Stimulated activated CD8-positive, alpha-beta memory T cell treated with anti-CD3 and anti-CD28 coated beads, Interleukin-2, amount 100 ng/mL, for 1 hour (primary cell): ENCODE results near the gene GMPR.
"Not testable (repeated sequence)": the region's sequence is repeated elsewhere in the genome, so short reads cannot be mapped to it uniquely, and the experiment has no call there.

Source experiments
- DNase-seq, 2 donors: peaks; one replicate each; pipeline ENCODE4 v3.0.0-alpha.2; 2020; ENCODE audit warnings: low read depth in 2 of 2

The GMPR gene

GRCh38 chr6:16248271-16248853 lies 10.0 kb downstream of the GMPR start:
- no peak for DNase-seq

DNA sequence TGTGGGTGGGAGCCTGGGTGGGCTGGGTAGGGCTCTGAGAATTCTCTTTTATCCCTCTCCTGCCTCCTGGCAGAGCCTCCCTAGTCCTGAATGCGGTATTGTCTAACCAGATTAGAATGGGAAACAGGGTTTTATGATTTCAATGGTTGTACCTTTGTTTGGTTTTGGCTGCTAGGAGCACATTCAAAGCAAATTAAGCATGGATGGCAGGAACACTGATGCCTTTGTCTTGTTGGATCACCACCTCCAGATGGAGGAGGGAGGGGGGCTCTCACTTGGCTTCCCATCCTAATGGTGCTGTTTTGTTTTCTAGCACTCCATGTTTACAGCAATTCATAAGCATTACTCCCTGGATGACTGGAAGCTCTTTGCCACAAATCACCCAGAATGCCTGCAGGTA lies 11.6 kb downstream of the GMPR start:
- DNase-seq, result no peak

GRCh38 chr6:16251706-16252105 lies 13.3 kb downstream of the GMPR start:
- DNase-seq, result no peak

DNA sequence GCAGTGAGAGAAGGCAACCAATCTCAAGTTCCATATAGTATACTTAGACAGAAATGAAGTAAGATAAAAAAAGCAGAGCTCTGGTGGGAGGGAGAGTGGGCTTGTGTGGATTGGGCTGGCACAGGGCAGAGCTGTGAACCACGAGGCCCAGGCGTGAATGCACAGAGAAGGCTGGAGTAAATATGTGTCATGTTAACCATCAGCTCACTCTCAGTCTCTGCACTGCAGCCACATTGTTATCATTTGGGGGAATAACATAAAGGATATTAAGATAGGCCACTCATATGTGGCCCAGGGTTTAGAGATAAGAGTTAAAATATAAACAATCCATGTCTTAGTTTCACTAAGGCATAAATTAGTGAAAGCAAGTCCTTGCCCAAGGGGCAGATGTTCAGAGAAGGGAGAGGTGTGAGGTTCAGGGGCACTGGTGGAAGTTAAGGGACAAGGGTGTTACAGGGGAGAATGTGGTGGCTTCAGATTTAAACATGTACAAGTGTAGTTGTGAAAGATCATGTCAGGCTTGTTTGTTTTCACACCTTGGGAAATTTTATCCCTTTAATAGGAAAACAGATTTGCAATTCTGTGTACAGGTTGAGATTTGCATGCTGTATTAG lies 14.4 kb downstream of the GMPR start:
- DNase-seq, result no peak

DNA sequence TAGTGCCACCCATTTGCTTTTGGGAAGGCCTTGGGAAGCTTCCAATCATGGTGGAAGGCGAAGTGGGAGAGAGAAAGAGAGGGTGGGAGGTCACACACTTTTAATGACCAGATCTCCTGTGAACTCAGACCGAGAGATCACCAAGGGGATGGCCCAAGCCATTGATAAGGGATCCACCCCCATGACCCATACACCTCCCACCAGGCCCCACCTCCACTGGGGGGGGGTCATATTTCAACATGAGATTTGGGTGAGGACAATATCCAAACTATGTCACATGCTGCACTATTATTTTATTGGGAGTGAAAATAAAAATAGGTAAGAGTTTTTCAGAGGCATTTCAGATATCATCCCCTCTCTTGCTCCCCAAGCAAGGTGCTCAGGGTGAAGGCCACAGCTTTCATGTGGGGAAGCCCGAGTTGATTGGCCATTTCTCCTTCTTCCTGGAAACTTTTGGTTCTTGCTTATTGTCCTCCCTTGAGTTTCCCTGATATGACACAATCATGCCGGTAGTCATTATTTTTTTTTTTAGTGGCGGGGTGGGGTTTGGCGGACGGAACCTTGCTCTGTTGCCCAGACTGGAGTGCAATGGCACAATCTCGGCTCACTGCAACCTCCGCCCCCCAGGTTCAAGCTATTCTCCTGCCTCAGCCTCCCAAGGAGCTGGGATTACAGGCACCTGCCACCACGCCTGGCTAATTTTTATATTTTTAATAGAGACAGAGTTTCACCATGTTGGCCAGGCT lies 15.2 kb downstream of the GMPR start:
- no peak for DNase-seq

- no peak for DNase-seq
These were observed 16.1 kb downstream of the GMPR start for GRCh38 chr6:16254535-16254934.

GRCh38 chr6:16256781-16257180 lies 18.4 kb downstream of the GMPR start:
- DNase-seq, result no peak

GRCh38 chr6:16257999-16258708 lies 19.8 kb downstream of the GMPR start:
- DNase-seq, result no peak

GRCh38 chr6:16258709-16259075 lies 20.3 kb downstream of the GMPR start:
- no peak for DNase-seq

DNA sequence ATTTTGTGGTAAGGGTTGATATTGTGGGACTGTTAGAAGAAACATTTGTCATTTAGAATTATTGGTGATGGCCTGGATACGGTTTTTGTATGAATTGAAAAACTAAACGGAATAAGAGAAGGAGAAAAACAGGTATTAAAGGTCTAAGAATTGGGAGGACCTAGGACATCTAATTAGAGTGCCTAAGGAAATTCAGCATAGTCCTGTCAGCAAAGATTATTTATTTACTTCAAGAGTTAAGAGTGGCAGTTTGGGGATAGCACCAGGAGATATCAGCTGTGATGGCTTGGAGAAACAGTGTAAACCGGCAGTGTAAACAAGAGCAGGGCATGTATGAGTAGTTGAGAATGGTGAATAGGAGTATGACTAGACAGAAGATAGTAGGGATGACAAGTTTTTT lies 21.2 kb downstream of the GMPR start:
- DNase-seq, result not testable (repeated sequence)

DNA sequence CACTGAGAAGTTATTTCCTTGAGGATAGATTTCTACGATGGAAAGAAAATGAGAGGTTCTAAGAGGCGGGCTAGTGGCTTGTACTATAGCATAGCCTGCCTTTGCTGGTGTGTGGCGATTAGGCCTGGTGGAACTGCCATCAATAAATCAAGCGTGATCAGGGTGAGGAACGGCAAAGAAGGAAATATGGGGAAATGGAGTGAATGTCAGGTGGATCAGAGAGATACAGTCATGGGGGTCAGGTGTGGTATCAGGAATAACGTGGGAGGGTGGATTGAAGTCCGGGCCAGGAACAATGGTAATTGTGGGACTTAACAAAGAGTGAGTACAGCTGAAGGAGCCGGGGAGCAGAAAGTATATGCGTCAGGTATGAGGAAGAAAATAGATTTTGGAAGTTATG lies 22.2 kb downstream of the GMPR start:
- not testable (repeated sequence) for DNase-seq

DNA sequence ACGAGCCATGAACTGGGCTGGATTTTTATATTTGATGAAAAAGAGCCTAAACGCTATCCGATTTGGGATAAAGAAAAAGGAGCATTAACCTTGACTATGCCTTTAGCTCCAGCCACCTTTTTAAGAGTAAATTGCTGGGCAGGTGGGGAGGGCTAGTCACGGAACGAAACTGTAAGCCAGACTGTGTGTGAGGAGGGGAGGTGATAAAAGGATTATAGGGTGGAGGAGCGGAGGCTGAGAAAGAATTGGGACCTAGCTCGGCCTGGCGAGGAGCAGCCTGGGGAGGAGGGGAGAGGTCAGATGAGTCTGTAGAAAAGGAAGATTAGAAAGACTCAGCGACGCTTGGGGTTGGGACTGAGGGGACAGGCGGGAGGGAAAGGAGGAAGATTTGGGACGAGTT lies 24.4 kb downstream of the GMPR start:
- DNase-seq, result not testable (repeated sequence)

GRCh38 chr6:16263464-16264099 lies 25.2 kb downstream of the GMPR start:
- DNase-seq, result not testable (repeated sequence)

DNA sequence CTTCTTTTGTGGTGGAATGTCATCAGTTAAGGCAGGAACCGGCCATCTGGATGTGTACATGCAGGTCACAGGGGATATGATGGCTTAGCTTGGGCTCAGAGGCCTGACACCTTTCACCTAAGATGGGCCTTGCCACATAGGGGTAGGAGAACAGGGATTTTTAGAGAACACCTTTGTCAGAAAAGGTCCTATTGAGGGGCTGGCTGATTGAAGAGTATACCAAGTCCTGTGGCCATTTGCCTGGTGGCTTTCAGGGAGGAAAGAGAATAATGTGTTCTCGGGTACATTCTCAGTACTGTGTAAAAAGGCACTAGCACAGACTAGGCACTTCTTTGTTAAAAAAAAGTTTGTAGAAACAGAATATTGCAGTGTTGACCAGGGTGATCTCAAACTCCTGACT lies 26.4 kb downstream of the GMPR start:
- no peak for DNase-seq

DNA sequence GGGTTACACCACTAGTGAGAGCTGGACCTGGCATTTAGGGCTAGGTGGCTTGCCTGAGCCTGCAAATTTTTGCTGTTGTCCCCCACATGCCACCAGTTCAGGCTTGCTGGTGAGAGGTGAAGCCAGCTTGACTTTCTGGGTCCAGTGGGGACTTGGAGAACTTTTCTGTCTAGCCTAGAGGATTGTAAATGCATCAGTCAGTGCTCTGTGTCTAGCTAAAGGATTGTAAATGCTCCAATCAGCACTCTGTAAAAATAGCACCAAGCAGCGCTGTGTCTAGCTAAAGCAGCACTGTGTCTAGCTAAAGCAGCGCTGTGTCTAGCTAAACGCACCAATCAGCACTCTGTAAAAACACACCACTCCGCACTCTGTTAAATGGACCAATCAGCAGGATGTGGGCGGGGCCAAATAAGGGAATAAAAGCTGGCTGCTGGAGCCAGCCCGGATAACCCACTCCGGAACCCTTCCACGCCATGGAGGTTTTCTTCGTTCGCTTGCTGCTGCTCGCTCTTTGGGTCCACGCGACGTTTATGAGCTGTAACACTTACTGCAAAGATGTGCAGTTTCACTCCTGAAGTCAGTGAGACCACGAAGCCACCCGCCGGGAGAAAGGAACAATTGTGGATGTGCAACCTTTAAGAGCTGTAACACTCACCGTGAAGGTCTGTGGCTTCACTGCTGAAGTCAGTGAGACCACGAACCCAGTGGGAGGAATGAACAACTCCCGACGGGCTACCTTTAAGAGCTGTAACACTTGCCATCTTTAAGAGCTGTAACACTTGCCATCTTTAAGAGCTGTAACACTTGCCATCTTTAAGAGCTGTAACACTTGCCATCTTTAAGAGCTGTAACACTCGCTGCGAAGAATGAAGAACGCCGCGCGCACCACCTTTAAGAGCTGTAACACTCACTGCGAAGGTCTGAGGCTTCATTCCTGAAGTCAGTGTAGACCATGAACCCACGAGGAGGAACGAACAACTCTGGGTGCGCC lies 27.3 kb downstream of the GMPR start:
- no peak for DNase-seq

DNA sequence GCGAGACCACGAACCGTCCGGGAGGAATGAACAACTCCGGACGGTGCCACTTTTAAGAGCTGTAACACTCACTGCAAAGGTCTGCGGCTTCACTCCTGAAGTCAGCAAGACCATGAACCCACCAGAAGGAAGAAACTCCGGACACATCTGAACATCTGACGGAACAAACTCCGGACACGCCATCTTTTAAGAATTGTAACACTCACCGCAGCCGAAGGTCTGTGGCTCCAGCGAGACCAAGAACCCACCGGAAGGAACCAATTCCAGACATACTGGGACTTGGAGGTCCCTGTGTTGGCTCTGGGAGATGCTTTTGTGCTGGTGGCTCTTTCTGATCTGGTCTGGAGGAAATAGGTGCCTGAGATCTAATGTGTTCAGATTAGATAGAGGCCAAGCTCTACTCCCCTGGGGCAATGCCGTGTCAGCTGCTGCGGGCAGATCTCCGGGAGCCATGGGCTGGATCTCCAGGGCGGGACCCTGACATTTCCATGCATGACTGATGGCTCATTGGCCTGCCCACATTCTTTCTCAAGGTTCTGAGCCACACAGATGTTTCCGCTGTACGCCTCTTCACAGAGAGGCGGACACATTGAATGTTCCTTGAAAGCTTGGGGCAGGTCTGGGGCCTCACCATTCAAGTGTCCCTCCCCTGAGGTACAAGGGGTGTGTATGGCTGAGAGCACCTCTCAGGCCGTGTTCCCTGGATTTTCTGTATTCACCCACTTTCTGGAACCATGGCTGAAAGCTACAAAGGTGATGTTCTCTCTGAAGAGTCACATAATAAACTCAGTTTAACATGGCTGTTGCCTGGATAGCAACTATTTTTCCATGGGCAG lies 29.3 kb downstream of the GMPR start:
- no peak for DNase-seq

- not testable (repeated sequence) for DNase-seq
These were observed 31.2 kb downstream of the GMPR start for GRCh38 chr6:16269442-16270070.

GRCh38 chr6:16270178-16270794 lies 31.9 kb downstream of the GMPR start:
- no peak for DNase-seq

DNA sequence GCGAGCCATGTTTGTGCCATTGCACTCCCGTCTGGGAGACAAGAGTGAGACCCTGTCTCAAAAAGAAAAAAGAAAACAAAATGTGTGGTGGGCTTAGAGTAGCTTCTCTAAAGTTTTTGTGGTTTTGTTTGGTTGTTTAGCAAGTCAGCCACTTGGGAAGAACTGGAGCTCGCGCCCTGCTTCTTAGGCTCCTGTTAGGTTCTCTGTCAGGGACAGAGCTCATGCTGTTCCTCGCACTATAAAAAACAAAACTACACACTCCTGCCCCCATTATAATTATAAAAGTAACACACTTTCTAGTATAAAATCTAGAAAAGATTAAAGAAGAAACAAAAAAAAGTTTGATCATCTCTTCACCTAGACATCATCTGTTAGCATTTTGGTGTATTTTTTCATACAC lies 33.0 kb downstream of the GMPR start:
- no peak for DNase-seq
